Raji (cell line): Measurements from ENCODE around the gene UCN3.

Experiments
- POLR2A ChIP-seq: IDR thresholded peaks from 2 replicates; pipeline ENCODE4 v1.6.1; 2011; ENCODE audit warnings: low read depth, low read length, control low read depth; ENCODE audit not compliant: insufficient read depth

UCN3 gene, protein sequence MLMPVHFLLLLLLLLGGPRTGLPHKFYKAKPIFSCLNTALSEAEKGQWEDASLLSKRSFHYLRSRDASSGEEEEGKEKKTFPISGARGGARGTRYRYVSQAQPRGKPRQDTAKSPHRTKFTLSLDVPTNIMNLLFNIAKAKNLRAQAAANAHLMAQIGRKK

DNA sequence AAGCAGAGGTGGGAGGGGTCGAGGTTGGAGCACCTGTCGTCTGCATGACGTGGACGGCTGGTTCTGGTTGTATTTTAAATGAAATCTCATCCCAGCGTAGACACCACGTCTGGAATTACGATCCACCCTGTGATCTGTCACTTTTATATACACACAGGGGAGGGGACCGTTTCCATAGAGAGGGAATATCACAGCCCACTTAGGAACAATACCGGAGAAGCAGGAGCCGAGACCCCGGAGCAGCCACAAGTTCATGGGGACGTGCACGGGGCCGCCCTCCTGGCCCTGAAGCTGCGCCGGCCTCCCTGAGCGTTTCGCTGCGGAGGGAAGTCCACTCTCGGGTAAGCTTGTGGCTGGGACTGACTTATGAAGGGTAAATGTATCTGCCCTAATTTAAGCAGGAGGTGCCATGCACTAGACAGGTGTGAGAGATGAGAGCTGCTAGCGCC is at the start of gene UCN3:
Gene UCN3, plus strand, starts transcription at position 77 of the 449 bp plus-strand sequence. CDS start 8,755 bp downstream, outside the sequence.
- TF ChIP-seq POLR2A: no peak

DNA sequence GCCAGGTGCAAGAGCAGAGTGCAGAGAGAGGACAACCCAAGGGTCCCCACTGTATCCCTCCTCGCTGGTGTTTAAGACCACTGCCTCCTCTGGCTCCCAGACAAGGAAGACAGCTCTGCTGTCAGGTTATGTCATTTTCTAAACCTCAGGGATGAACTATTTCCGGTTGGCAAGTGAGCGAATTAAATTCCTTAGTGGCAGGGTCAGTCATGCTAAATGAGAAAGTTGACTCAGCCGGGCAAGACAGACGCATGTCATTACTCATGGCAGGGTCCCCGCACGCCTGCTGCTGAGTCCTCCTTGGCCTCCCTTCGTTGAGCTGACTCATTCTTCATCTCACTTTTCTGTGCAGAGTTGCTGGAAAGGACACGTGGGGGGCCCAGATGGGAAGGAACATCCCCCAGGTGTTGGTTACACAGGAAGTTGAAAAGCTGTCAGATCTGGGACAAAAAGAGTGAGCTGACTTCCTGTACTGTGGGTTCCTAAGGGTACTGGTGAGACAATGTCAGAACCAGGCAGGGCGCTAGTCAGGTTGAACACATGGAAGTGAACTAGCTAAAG is 47.1 kb upstream of the UCN3 start:
- TF ChIP-seq POLR2A: no peak

DNA sequence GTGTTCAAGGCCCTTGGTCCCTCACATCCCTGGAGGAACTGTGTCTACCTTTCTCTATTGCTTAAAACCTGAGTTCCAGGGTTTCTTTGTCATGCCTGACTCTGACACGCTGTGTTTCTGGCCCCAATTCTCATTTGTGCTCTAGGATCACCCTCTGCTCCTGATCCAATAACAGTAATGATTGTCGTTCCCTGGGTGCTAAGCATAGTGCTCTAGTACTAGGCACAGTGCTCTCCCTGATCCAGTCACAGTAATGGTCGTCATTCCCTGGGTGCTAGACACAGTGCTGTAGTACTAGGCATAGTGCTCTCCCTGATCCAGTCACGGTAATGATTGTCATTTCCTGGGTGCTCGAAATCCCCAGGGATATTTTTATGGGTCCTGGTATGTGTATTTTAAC is 46.6 kb upstream of the UCN3 start:
- no peak for TF ChIP-seq POLR2A

DNA sequence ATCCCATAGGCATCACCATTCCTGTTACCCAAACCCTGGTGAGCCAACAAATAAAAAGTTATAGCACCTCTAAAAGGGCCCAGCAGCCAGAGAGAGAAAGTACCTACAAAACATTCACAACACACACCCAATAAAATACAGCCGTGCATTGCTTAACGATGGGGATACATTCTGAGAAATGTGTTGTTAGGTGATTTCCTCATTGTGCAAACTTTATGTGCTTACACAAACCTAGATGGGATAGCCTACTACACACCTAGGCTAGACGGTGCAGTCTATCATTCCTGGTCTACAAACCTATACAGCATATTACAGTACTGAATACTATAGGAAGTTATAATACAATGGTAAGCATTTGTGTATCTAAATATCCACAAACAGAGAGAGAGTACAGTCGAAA is 44.9 kb upstream of the UCN3 start:
- no peak for TF ChIP-seq POLR2A

DNA sequence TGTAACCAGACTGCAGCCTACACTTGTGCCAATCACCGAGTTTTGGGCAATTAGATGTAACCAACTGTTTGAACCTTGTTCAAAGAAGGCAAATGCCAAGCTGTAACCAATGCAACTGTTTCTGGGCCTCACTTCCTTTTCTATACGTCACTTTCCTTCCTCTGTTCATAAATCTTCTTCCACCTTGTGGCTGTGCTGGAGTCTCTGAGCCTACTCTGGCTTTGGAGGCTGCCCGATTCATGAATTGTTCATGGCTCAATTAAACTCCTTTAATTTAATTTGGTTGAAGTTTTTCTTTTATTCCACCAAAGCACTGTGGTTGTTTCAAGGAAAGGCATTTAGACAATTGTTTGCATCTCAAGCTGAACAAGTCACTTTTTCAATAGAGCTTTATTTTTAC is 43.5 kb upstream of the UCN3 start:
- TF ChIP-seq POLR2A: no peak

DNA sequence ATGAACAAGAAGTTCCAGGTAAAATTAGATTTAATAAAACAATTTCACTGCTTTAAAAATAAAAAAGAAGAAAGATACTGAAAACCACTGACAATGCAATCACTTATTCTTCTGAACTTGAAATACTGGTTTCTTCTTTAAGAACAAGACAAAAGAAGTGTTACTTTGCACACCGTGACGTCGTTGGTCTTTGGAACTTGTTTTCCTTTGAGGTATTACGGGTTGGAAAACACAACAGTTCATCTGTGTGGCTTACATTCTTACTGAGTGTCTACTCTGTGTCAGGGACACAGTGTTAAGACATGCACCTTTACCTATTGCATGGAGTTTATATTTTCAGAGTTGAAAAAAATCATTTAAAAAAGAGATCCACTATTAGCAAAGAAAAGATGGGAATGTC is 41.3 kb upstream of the UCN3 start:
- TF ChIP-seq POLR2A: no peak

DNA sequence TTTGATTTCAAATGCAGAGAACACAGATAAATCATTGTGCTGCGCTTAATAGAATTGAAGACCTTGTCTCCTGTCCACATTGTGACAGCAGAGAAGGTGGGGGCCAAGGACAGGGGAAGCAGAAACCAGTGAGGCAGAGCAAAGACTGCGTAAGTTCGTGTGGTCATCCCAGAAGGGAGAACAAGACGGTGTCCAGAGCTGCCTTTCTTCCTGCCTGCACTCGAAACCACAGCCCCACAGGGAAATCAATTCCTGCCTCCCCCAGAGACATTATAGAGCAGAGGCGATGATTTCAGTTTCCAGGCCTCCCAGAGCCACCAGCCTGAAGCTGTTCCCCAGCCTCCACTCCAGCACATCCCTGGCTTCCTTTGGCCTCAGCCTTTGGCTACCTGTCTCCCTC is 39.7 kb upstream of the UCN3 start:
- TF ChIP-seq POLR2A: no peak

DNA sequence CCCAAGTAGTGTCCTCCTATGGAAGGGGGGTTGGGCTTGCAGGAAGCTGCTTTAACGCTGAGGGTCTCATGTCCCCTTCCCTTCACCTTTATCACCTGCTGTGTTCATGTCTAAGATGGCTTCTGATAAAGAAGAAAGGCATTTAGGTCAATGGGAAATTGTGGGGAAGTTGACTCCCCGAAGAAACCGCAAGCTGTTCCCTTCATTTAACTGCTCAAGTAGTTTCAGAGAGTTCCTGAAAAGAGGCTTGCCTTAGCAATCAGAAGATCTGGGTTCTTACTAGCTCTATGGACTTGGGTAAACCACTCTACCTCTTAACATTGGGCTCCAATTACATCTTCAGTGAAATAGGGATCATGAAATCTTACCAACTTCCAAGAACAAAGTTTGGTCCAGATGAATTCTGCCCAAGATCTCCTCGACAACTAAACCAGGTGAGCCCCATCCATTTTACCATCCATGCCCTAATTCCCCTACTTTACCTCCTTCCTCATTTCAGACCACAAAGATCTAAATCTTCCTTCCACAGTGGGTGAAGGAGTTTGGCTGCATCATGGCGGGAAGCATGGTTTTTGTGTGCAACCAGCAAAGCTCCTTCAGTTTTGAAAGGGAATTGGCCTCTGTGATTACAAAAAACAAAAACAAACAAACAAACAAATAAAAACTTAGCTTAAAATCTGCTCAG is 30.4 kb upstream of the UCN3 start:
- no peak for TF ChIP-seq POLR2A

DNA sequence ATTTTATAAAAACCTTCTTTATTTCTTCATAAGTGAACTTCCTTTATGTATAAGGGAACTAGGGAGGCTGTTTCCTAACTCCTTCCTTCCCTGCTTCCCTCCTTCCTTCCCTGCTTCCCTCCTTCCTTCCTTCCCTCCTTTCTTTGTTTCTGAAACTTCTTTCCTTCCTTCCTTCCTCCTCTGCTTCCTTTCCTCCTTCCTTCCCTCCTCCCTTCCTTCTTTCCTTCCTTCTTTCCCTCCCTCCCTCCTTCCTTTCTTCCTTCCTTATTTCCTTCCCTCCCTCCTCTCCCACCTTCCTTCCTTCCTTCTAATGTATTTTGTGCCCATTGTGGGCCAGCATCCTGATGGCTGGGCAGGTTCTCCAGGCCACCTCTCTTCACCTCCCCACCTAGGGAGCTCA is 26.8 kb upstream of the UCN3 start:
- no peak for TF ChIP-seq POLR2A

DNA sequence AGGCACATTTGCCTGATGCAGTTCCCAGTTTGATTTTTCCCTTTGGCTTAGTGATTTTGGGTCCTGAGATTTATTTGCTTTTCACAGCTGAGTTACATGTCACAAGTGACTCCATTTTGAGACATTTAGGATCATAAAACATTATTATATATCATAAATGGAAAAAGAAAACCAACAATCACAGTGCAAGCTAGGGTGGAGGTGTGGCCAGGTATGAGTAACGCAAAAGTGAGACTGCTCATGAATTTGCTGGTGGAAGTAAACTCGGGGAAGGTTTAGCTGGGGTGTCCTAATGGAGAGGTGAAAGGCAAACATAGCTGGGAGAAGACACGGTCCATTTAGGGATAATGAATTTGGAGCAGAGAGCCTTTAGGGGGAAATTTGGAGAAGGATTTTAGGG is 21.7 kb upstream of the UCN3 start:
- no peak for TF ChIP-seq POLR2A

DNA sequence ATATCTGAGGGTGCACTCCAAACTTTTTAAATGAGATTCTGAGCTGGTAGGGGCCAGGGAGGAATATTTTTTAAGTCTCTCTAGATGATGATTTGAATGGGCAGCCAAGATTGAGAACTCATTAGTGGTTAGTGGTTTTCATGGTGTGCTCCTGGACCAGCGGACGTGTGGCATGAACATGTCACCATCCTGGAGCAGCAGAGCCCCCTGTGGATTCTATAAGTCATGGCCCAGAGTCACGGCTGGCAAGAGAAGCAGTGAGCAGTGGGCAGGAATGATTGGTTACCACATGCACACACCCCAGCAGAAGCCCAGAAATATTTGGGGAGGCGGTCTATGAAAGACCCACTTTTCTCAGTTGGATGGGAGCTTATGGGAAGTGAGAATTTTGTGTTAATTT is 21.2 kb upstream of the UCN3 start:
- TF ChIP-seq POLR2A: no peak

DNA sequence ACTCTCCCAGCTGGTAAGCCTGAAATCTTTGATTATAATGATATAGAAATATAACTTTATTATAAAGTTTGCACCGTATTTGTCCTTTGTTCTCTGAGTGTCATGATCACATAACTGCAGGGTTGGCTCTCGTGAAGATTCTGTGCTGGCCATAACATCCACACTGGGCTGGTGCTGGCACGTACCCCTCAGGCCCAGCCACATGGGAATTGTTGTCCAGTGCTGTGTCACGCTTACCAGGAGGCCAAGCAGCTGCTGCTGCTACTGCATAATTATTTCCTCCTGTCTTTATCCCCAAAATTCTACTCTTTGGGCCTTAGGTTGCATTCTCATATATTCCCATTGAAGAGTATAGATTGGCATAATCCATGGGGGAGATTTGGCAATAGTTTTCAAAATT is 20.8 kb upstream of the UCN3 start:
- TF ChIP-seq POLR2A: no peak

DNA sequence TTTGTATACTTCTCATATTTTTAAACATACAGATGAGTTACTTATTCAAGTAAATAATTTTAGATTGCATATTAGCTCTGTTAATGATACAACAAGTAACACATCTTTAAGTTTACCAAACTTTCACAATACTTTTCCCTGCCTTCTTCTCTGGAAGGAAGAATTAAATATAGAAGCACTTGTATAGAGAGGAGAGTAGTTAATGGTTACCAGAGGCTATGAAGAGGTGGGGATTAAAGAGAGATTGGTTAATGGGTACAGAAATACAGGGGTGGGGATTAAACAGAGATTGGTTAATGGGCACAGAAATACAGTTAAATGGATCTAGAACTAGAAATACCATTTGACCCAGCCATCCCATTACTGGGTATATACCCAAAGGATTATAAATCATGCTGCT is 20.0 kb upstream of the UCN3 start:
- TF ChIP-seq POLR2A: no peak

DNA sequence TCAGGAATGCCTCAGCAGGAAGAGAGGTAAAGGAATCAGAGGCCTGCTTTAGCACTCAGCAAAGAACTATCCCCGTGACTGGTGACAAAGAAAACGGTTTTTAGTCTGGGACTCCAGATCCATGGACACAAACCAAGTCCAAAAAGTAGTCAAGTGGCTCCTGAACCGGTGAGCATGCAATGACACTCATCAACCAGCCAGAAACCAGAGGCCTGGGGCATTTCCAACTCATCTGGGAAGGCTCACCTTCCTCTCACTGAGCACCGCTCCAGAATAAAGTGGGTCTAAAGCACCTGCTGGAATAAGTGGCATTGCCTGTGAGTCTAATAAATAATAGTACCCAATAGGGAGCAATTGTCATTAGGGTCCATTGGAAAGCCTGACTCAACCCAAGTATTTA is 17.9 kb upstream of the UCN3 start:
- no peak for TF ChIP-seq POLR2A

DNA sequence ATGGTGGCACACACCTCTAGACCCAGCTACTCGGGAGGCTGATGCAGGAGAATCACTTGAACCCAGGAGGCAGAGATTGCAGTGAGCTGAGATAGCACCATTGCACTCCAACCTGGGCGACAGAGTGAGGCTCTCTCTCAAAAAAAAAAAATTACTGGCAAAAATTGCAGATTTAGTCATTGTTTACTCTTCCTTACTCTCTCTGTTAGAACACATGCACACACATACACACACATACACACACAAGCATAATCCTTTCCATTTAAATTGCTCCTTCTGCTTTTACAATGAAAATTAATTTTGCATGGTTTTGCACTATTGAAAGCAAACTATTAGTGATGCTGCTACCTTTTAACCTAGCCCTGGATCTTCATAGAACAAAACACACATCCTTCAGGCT is 15.4 kb upstream of the UCN3 start:
- TF ChIP-seq POLR2A: no peak

DNA sequence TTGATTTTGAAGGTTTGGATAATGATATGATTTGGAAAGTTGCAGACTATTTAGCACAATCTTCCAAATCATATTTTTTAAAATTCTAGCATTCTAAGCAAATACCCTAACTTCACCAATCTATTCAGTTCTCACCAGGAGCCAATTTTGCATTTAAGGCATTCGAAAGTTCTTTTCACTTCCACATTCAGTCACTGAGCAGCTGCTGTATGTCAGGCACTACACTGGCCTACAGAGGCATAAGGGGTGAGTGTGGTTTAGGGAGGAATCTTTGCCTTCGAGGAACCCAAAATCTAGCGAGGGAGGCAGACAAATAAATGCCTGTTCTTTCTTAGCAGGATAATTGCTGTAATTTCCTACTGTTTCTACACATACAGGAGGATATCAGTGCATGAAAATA is 10.7 kb upstream of the UCN3 start:
- TF ChIP-seq POLR2A: no peak

DNA sequence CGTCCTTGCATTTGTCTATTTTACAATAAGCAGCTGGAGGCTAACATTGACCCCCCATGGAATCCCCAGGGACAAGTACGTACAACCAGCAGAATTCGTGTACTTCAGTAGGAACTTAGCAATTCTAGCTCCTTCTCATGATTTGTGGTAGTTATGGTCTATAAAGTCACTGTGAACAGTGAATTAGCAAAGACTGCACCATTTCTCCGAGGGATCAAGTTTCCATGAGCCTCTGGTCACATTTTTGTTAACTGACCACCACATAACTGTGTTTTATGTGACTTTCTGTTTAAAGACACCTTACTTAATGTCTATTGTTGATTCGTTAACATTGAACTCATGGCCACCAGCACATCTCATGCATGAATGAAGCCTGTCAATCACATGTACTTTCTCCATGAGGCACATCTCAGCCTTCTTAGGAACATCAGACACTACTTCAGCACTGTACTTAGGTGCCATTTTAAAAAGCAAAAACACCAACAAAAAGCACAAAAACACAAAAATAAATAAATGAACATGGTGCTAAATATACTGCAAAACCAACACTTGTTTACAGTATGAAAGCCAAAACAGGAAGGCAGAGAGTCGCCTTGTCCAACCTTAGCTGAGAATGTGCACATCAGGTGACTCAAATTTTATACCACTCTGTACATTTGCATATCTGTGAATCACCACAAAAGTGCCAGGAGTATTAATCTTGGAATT is 9.0 kb upstream of the UCN3 start:
- TF ChIP-seq POLR2A: no peak

DNA sequence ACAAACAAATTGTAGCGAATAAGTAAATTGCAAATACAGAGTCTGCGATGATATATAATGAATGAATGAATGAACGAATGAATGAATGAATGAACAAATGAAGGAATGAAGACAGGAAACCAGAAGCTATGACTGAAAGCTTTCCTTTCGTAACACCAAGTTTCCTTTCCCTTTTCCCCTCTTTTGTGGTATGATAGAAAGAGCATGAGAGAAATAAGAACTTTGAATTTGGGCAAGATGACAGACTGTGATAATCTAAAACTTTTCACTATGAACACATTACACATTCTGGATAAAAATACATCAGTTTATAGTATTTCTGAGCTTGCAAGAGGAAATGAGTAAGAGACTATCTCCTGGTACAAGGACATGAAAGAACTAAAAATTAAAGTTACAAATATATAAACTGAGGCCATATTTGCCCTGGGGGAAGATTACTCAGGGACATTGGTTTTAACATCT is 8.4 kb upstream of the UCN3 start:
- TF ChIP-seq POLR2A: no peak
